ENCODE measurements around the gene IFNLR1.

Gene IFNLR1

DNA sequence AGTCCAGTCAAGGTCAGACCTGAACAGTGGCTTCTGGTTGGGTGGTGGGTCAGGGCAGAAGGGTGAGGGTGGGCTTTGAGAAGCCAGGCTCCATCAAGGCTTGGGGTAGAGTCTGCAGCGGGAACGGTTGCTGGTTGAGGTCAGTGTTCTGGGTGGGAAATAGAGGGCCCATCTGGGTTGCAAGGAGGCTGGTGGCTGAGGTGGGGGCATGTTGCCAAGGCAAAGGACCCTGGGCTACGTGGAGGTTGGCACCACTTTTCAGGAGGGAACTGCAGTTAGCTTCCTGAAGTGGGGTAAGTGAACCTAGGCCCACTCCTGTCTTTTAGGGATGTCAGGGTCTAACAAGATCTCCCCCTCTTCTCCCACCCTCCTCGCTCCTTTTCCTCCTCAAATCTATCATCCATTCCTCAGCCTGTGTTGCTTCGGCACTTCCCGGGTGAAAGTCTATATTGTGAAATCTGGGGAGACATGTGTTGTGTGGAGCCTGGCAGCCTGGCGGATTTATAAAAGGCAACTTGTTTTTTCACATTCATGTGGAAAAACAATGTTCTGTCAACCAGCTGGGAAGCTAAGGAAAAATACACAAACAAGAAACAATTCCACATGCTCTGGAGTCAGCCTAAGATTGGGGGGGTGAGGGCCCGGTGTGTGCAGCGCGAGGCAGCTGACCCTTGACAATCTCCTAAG lies 45.6 kb downstream of the IFNLR1 start:
- H3K4me3 ChIP-seq (ENCODE audit: low read length) = no peak overlapping the region
- DNase-seq (ENCODE audit: low read depth) = no peak
- TF ChIP-seq CTCF (conservative IDR thresholded peaks at IDR 0.05; ENCODE audit: low read depth, low read length) = no peak

DNA sequence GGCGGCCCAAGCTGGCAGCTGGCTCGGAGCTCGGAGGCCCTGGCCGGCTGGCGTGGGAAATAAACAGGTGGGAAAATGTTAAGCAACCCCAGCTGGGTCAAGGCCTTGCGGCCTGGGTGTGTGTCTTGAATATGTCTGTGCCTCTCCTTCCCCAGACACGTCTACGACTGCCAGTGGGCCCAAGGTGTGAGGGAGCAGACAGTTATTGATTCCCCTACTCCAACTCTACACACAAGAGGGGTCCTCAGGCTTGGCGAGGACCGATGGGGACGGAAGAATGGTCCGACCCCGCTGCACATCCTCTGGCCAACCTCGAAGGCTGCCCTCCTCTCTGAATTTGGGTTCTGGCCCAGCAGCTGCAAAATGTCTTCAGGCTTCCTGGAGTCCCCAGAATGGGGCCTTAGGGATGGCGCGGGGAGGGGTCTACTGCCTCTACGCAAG lies 46.3 kb downstream of the IFNLR1 start:
- no peak for DNase-seq (ENCODE audit: low read depth)
- H3K4me3 ChIP-seq (ENCODE audit: low read length) = no peak overlapping the region
- TF ChIP-seq CTCF (conservative IDR thresholded peaks at IDR 0.05; ENCODE audit: low read depth, low read length) = no peak

- DNase-seq (ENCODE audit: low read depth) = no peak
- no peak overlapping the region for H3K4me3 ChIP-seq (ENCODE audit: low read length)
Measured at GRCh38 chr1:24139841-24140425, 47.2 kb downstream of the IFNLR1 start.

DNA sequence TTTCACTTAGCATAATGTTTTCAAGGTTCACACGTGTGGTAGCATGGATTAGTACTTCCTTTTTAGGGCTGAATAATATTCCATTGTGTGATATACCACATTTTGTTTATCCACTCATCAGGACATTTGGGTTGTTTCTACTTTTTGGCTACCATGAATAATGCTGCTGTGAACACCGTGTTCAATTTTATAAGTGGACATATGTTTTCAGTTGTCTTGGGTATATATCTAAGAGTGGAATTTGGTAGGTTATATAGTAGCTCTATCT lies 47.9 kb downstream of the IFNLR1 start:
- H3K4me3 ChIP-seq (ENCODE audit: low read length) = no peak overlapping the region
- no peak for TF ChIP-seq CTCF (conservative IDR thresholded peaks at IDR 0.05; ENCODE audit: low read depth, low read length)
- DNase-seq (ENCODE audit: low read depth) = no peak

More at GRCh38 chr1:24139841-24140425, 47.2 kb downstream of the IFNLR1 start:
- no peak for TF ChIP-seq CTCF (conservative IDR thresholded peaks at IDR 0.05; ENCODE audit: low read depth, low read length)

GRCh38 chr1:24138476-24139221 lies 48.4 kb downstream of the IFNLR1 start:
- H3K4me3 ChIP-seq (ENCODE audit: low read length) = no peak overlapping the region
- no peak for DNase-seq (ENCODE audit: low read depth)
- TF ChIP-seq CTCF (conservative IDR thresholded peaks at IDR 0.05; ENCODE audit: low read depth, low read length) = no peak

GRCh38 chr1:24136956-24137539 lies 50.0 kb downstream of the IFNLR1 start:
- no peak for TF ChIP-seq CTCF (conservative IDR thresholded peaks at IDR 0.05; ENCODE audit: low read depth, low read length)
- no peak overlapping the region for H3K4me3 ChIP-seq (ENCODE audit: low read length)
- no peak for DNase-seq (ENCODE audit: low read depth)

Data from retinal pigment epithelial cell (primary cell).